WTC11 (cell line): ENCODE results near the gene FHIT. TPM values are rescaled to one million over a fixed set of nuclear protein-coding genes. Genes with fewer than 3 reads are reported as not detected.
A peak's percentile ranks its signal among the peaks of the same experiment; 100 is the strongest.

Experiments used
- ATAC-seq: fragments of 200-7000 bp; cut with Tn5 transposase; 2 replicates; pipeline ENCODE4 v1.10.0; 2021; ENCODE audit warnings: mild to moderate bottlenecking, moderate library complexity
- CTCF ChIA-PET: fragments of 300-600 bp; sonication (Branson Sonifier 250); formaldehyde crosslinking; loops from one replicate; lab custom pipeline; 2021; ENCODE audit warnings: antibody characterized with exemption; lab: Charles Lee
- POLR2A ChIA-PET: fragments of 350-600 bp; sonication (Branson Sonifier 250); formaldehyde crosslinking; loops from one replicate; lab custom pipeline; 2021; ENCODE audit warnings: antibody characterized with exemption; lab: Charles Lee
- DNase-seq: peaks from one replicate; pipeline ENCODE4 v3.0.0; 2021; ENCODE audit warnings: low spot score
- H3K27ac Mint-ChIP-seq: 2 replicates; pipeline ENCODE4 v1.8.0; 2021; ENCODE audit warnings: mixed read lengths
- H3K27me3 Mint-ChIP-seq: 2 replicates; pipeline ENCODE4 v1.8.0; 2021; ENCODE audit warnings: low read depth, mild to moderate bottlenecking, moderate library complexity, mixed read lengths
- H3K36me3 Mint-ChIP-seq: 2 replicates; pipeline ENCODE4 v1.8.0; 2021; ENCODE audit warnings: mixed read lengths
- H3K4me1 Mint-ChIP-seq: 2 replicates; pipeline ENCODE4 v1.8.0; 2022; ENCODE audit warnings: mixed read lengths
- H3K4me3 Mint-ChIP-seq: 2 replicates; pipeline ENCODE4 v1.8.0; 2021; ENCODE audit warnings: mild to moderate bottlenecking, moderate library complexity, mixed read lengths
- H3K9me3 Mint-ChIP-seq: 2 replicates; pipeline ENCODE4 v1.8.0; 2021; ENCODE audit warnings: mixed read lengths
- CDX4 ChIP-seq: fragments of 250-450 bp; sonication (Bioruptor Pico); IDR thresholded peaks from 2 replicates; pipeline ENCODE4 v1.9.0; 2021; ENCODE audit warnings: moderate library complexity, mild to moderate bottlenecking, inconsistent platforms, borderline replicate concordance
- CREB1 ChIP-seq: sonication (generic); formaldehyde crosslinking; IDR thresholded peaks from 2 replicates; pipeline ENCODE4 v1.8.0; 2023; ENCODE audit warnings: mild to moderate bottlenecking, missing genetic modification reagents
- CTCF ChIP-seq: fragments of 200-600 bp; IDR thresholded peaks from 2 replicates; pipeline ENCODE4 v1.8.0; 2022; ENCODE audit warnings: antibody characterized with exemption
- FOXK1 ChIP-seq: sonication (generic); formaldehyde crosslinking; IDR thresholded peaks from 2 replicates; pipeline ENCODE4 v1.8.0; 2022; ENCODE audit warnings: mild to moderate bottlenecking, moderate library complexity, missing genetic modification reagents
- IRF1 ChIP-seq: sonication (generic); formaldehyde crosslinking; IDR thresholded peaks from 2 replicates; pipeline ENCODE4 v1.8.0; 2023; ENCODE audit warnings: missing genetic modification reagents
- MLX ChIP-seq: sonication (generic); formaldehyde crosslinking; IDR thresholded peaks from 2 replicates; pipeline ENCODE4 v1.8.1; 2023; ENCODE audit warnings: mild to moderate bottlenecking, missing genetic modification reagents, moderate library complexity
- SOX15 ChIP-seq: fragments of 250-450 bp; sonication (Bioruptor Pico); IDR thresholded peaks from 2 replicates; pipeline ENCODE4 v1.9.0; 2021; ENCODE audit warnings: mild to moderate bottlenecking
- ZMAT4 ChIP-seq: fragments of 250-450 bp; sonication (Bioruptor Pico); IDR thresholded peaks from 2 replicates; pipeline ENCODE4 v1.9.0; 2021; ENCODE audit warnings: mild to moderate bottlenecking
- ZNF232 ChIP-seq: sonication (generic); formaldehyde crosslinking; IDR thresholded peaks from 2 replicates; pipeline ENCODE4 v1.8.0; 2022; ENCODE audit warnings: mild to moderate bottlenecking, missing genetic modification reagents
- ZNF416 ChIP-seq: fragments of 250-450 bp; sonication (Bioruptor Pico); IDR thresholded peaks from 2 replicates; pipeline ENCODE4 v1.9.0; 2021; ENCODE audit warnings: mild to moderate bottlenecking, inconsistent platforms
- ZNF512 ChIP-seq: sonication (generic); formaldehyde crosslinking; IDR thresholded peaks from 2 replicates; pipeline ENCODE4 v1.8.1; 2022; ENCODE audit warnings: missing genetic modification reagents, borderline replicate concordance
- total RNA-seq: library from RNA; stranded (reverse); gene quantifications from 3 replicates; pipeline ENCODE4 v1.2.3, GENCODE V29; 2021

FHIT gene
- total RNA-seq, 1 experiment from 2014 or later, result 2.6 TPM

- TF ChIP-seq ZNF512, result no peak
- TF ChIP-seq CTCF, result no peak
- no peak for TF ChIP-seq IRF1
Observed at GRCh38 chr3:60764870-60765269, 486.4 kb downstream of the FHIT start (continued).

- ChIA-PET CTCF (interaction anchor here (0.9 kb wide), 1 partner anchor 16 kb away, joined by 5 read pairs; no protein-coding TSS in a partner anchor), POLR2A (no interaction called here)
- no peak for DNase-seq
- ATAC-seq, result no peak
- TF ChIP-seq ZNF416 (CRISPR knock-in tag) (no peak), ZNF512 (0 out of 2 replicates have a peak, but pooled peaks have one; percentile 47)
- Mint-ChIP-seq H3K4me3 (no peak overlapping the region), H3K27ac (no peak overlapping the region), H3K27me3 (peaks cover 2% of the 10 kb centered on the region; the same call in 1 of the 2 replicates), H3K9me3 (peaks cover 20% of the 10 kb centered on the region), H3K36me3 (peaks cover 16% of the 10 kb centered on the region), H3K4me1 (peaks cover 43% of the 10 kb centered on the region)
Observed at GRCh38 chr3:60760145-60760544, 491.1 kb downstream of the FHIT start.

- no peak for ATAC-seq
Observed at GRCh38 chr3:60759439-60759838, 491.8 kb downstream of the FHIT start.

GRCh38 chr3:60758831-60759230 lies 492.4 kb downstream of the FHIT start:
- CTCF ChIA-PET, result no interaction called here
- peaks cover 16% of the 10 kb centered on the region for H3K36me3 Mint-ChIP-seq
- POLR2A ChIA-PET, result no interaction called here
- H3K27me3 Mint-ChIP-seq, result peaks cover 2% of the 10 kb centered on the region; the same call in 1 of the 2 replicates
- no peak overlapping the region for H3K4me3 Mint-ChIP-seq
- H3K4me1 Mint-ChIP-seq, result peaks cover 51% of the 10 kb centered on the region
- no peak for TF ChIP-seq SOX15 (CRISPR knock-in tag)
- TF ChIP-seq ZMAT4 (CRISPR knock-in tag), result no peak
- no peak for TF ChIP-seq ZNF232 (CRISPR knock-in tag)
- TF ChIP-seq FOXK1 (CRISPR knock-in tag), result no peak
- no peak overlapping the region for H3K27ac Mint-ChIP-seq
- H3K9me3 Mint-ChIP-seq, result peaks cover 20% of the 10 kb centered on the region
- no peak for DNase-seq
- ATAC-seq, result no peak

More at GRCh38 chr3:60759439-60759838, 491.8 kb downstream of the FHIT start:
- H3K36me3 Mint-ChIP-seq, result peaks cover 16% of the 10 kb centered on the region
- peaks cover 46% of the 10 kb centered on the region for H3K4me1 Mint-ChIP-seq
- no peak overlapping the region for H3K27ac Mint-ChIP-seq
- H3K4me3 Mint-ChIP-seq, result no peak overlapping the region
- no peak for TF ChIP-seq MLX (CRISPR knock-in tag)
- TF ChIP-seq ZNF416 (CRISPR knock-in tag), result no peak
- no peak for TF ChIP-seq CREB1 (CRISPR knock-in tag)
- TF ChIP-seq CDX4 (CRISPR knock-in tag), result no peak
- CTCF ChIA-PET, result no interaction called here
- DNase-seq, result no peak
- H3K27me3 Mint-ChIP-seq, result peaks cover 2% of the 10 kb centered on the region; the same call in 1 of the 2 replicates
- peaks cover 20% of the 10 kb centered on the region for H3K9me3 Mint-ChIP-seq
- POLR2A ChIA-PET, result no interaction called here
